ENCODE results near the gene UGT1A9.

Gene UGT1A9

GRCh38 chr2:233673896-233674295 lies 2.2 kb downstream of the UGT1A9 start:
- no peak overlapping the region for H3K27ac ChIP-seq (ENCODE audit: low read depth, low read length)
- no peak overlapping the region for H3K9ac ChIP-seq (ENCODE audit: low read length)
- H3K27me3 ChIP-seq (ENCODE audit: low read length) = no peaks in the 10 kb centered on the region
- no peaks in the 10 kb centered on the region for H3K9me2 ChIP-seq (replicated peaks; ENCODE audit: insufficient read depth, low read length)
- no peaks in the 10 kb centered on the region for H3K36me3 ChIP-seq (ENCODE audit: low read length)
- H3K79me2 ChIP-seq (ENCODE audit: insufficient read depth, low read length) = no peaks in the 10 kb centered on the region
- no peaks in the 10 kb centered on the region for H4K20me1 ChIP-seq (ENCODE audit: low read depth, low read length)
- H2AFZ ChIP-seq (ENCODE audit: low read depth, low read length, severe bottlenecking) = no peak overlapping the region
- no peaks in the 10 kb centered on the region for H3F3A ChIP-seq (ENCODE audit: insufficient read depth)
- TF ChIP-seq EZH2phosphoT487 (conservative IDR thresholded peaks at IDR 0.05; ENCODE audit: low read length) = no peak
- no peak for TF ChIP-seq CTCF (IDR thresholded peaks at IDR 0.05; ENCODE audit: insufficient read depth, low read length, poor library complexity, severe bottlenecking)
- no peak overlapping the region for H3K4me3 ChIP-seq (ENCODE audit: insufficient read depth, low read length, poor library complexity, severe bottlenecking)
- no peak overlapping the region for H3K4me2 ChIP-seq (ENCODE audit: low read depth, low read length, poor library complexity, severe bottlenecking)
- H3K9me3 ChIP-seq (ENCODE audit: insufficient read depth, low read length) = no peaks in the 10 kb centered on the region

- no peaks in the 10 kb centered on the region for H3K36me3 ChIP-seq (ENCODE audit: low read length)
- no peak overlapping the region for H2AFZ ChIP-seq (ENCODE audit: low read depth, low read length, severe bottlenecking)
- no peak overlapping the region for H3K4me2 ChIP-seq (ENCODE audit: low read depth, low read length, poor library complexity, severe bottlenecking)
- no peak overlapping the region for H3K9ac ChIP-seq (ENCODE audit: low read length)
- H4K20me1 ChIP-seq (ENCODE audit: low read depth, low read length) = no peaks in the 10 kb centered on the region
- TF ChIP-seq CTCF (IDR thresholded peaks at IDR 0.05; ENCODE audit: insufficient read depth, low read length, poor library complexity, severe bottlenecking) (no peak), EZH2phosphoT487 (conservative IDR thresholded peaks at IDR 0.05; ENCODE audit: low read length) (no peak)
- H3K9me3 ChIP-seq (ENCODE audit: insufficient read depth, low read length) = no peaks in the 10 kb centered on the region
- H3F3A ChIP-seq (ENCODE audit: insufficient read depth) = no peaks in the 10 kb centered on the region
- no peaks in the 10 kb centered on the region for H3K27me3 ChIP-seq (ENCODE audit: low read length)
- H3K4me3 ChIP-seq (ENCODE audit: insufficient read depth, low read length, poor library complexity, severe bottlenecking) = no peak overlapping the region
- H3K79me2 ChIP-seq (ENCODE audit: insufficient read depth, low read length) = no peaks in the 10 kb centered on the region
- H3K27ac ChIP-seq (ENCODE audit: low read depth, low read length) = no peak overlapping the region
- H3K9me2 ChIP-seq (replicated peaks; ENCODE audit: insufficient read depth, low read length) = no peaks in the 10 kb centered on the region
These were observed 2.6 kb downstream of the UGT1A9 start for GRCh38 chr2:233674314-233674713.

GRCh38 chr2:233674995-233675394 lies 3.3 kb downstream of the UGT1A9 start:
- Histone ChIP-seq H3F3A (ENCODE audit: insufficient read depth) (no peaks in the 10 kb centered on the region), H3K4me2 (ENCODE audit: low read depth, low read length, poor library complexity, severe bottlenecking) (no peak overlapping the region), H3K27me3 (ENCODE audit: low read length) (no peaks in the 10 kb centered on the region), H3K9me3 (ENCODE audit: insufficient read depth, low read length) (no peaks in the 10 kb centered on the region), H3K4me3 (ENCODE audit: insufficient read depth, low read length, poor library complexity, severe bottlenecking) (no peak overlapping the region), H3K27ac (ENCODE audit: low read depth, low read length) (no peak overlapping the region), H3K9ac (ENCODE audit: low read length) (no peak overlapping the region), H2AFZ (ENCODE audit: low read depth, low read length, severe bottlenecking) (no peak overlapping the region), H4K20me1 (ENCODE audit: low read depth, low read length) (no peaks in the 10 kb centered on the region), H3K36me3 (ENCODE audit: low read length) (no peaks in the 10 kb centered on the region), H3K79me2 (ENCODE audit: insufficient read depth, low read length) (no peaks in the 10 kb centered on the region), H3K9me2 (replicated peaks; ENCODE audit: insufficient read depth, low read length) (no peaks in the 10 kb centered on the region)
- TF ChIP-seq CTCF (IDR thresholded peaks at IDR 0.05; ENCODE audit: insufficient read depth, low read length, poor library complexity, severe bottlenecking) = no peak
- no peak for TF ChIP-seq EZH2phosphoT487 (conservative IDR thresholded peaks at IDR 0.05; ENCODE audit: low read length)

Measured in SU-DHL-6 (cell line).